Islet of Langerhans (tissue), 1 donor: ENCODE results near the gene TSPAN3.

Experiments used
- FAIRE-seq: peaks from one replicate; lab custom pipeline; 2011; peaks lifted over from hg19 to GRCh38; lab: Jason Lieb, UNC

TSPAN3 gene

DNA sequence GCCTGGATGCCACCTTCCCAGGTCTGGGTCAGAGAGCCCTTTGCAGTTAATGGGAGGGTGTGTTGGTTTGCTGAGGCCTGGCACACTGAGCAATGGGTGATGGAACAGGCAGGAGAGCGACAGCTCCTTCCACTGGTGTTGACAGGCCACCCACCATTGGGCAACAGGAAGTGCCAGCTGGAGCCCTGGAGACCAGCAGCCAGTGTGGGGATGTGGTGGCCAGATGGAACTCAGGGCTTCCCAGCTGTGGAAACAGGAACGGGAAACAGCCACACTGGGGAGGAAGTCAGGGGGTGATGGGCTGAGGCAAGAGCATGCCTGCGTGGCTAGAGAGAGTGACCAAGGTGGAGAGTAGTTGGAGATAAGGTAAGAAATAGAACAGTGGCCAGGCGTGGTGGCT, 66.7 kb downstream of the TSPAN3 start:
- no peak for FAIRE-seq

DNA sequence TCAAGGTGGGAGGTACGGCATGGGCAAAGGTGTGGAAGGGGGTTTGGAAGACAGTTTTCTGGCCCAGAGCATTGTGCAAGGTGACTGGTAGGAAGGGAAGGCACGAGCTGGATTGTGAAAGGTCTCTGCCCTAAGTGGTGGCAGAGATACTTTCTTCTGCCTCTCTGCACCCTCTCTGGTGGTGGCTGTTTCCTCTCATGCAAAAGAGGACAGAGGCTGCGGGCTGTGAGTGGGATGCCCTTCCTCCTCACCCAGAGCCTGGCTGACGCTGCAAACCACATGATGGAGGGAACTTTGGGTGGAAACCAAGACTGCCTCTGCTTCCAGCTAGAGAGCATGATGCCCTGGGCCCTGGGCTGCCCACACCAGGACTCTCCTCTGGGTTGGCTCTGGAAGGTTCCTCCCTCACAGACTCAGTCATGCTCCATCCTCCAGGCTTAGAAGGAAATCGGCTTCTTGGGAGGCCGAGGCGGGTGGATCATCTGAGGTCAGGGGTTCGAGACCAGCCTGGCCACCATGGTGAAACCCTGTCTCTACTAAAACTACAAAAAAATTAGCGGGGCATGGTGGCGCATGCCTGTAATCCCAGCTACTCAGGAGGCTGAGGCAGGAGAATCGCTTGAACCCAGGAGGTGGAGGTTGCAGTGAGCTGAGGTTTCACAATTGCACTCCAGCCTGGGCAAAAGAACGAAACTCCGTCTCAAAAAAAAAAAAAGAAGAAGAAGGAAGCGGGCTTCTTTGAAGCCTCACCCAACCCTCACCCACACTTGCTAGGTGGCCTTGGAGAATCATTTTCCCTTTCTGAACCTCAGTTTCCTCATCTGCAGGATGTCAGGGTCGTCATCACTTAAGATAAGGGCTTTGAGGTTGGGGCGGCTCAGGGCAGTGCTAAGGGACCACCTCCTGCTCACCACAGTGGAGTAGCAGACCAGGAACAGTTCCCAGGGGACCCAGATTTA, 67.7 kb downstream of the TSPAN3 start:
- FAIRE-seq: no peak

DNA sequence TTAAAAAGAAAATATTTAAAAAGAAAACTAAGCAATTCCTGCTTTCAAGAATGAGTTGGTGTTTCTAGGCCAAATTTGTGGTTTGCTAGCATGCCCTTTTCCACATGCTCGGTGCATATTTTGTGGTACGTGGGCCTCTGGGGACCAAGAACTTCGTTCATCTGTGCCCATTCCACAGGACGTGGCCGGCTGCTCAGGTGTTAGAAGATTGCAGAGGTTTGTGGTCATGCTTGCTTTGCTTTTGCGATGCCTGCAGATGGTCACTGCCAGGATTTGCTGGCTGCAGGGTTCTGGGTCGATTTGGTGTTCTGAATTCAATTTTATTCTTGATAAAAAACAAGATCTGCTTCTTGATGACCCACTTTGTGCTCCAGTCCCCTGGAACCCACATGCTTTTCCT, 68.5 kb downstream of the TSPAN3 start:
- no peak for FAIRE-seq

DNA sequence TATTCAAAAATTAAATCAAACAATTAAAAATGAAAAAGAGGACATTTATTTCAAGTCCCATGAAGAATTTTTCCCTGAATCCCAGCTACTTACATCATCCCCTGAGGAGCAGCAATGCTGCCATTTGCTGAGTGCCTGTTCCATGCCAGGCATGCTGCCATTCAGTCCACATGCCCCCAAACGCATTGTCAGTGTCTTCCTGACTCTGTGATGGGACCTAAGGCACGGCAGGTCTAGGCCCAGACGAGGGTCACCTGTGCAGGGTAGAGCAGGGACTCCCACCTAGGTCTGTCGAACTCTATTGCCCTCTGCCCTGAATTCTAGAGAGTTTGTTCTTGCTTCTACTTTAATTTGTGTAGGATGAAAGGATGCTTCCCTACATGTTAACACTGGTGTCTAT, 68.9 kb downstream of the TSPAN3 start:
- FAIRE-seq: no peak

DNA sequence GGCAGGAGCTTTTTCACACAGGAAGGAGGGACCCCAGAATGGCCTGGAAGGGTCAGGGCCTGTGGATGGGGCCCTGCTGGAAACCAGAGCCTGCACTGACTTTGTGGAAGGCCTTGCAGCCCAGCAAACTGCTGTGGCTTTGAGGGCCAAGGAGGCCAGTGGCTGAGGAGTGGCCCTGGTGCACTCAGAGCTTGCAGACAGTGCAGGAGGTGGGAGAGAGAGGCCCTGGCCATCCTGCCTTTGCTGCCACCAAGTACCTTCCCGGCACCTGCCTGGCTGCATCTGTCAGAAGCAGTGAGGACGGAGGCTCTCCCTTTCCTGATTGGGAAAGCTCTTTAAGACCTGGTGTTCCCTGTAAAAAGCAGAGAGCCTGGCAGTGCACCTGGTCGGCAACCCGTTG, 69.6 kb downstream of the TSPAN3 start:
- FAIRE-seq: no peak

DNA sequence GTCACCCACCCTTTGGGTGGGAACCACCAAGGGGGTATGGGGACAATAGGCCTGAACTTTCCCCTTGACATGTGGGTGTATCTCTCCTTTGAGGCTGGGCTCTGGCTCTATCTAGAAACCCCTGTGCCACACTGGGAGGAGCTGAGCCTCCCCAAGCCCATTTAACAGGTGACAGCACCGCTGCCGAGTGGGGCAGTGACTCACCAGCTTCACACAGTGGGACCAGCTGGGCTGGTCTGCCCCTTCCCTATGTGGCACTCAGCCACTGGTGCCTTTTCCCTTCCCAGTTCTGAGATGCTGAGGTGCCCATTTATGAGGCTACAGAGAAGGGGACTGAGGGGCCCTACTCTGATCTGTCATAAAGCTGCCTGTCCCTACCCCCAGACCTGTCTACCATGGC, 70.9 kb downstream of the TSPAN3 start:
- no peak for FAIRE-seq

DNA sequence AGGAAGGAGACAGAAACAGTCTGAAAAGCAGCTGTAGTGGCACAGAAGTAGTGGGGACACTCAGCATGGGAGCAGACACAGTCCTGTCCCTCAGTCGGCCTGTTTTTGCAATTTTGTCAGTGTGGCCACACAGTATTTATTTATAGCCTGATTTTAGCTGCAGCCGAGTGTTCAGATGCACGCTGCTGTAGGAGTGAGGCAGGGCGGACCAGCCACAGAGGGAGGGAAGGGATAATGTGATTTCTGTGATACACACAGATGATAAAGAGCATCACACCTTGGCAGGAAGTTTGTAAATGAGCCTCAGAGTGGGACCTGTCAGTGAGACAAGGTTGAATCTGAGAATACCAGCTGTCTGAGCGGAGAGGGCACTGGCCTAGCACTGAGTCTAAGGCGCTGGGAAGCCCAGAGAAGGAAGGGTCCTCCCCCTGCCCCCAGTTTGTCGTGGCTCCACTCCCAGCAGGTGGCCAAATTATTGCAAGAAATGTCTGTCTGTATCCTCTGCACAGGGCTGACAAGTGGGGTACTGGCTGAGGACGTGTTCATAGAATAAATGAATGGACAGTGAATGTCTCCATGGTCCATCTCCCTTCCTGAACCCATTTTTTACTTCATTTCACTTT, 72.1 kb downstream of the TSPAN3 start:
- no peak for FAIRE-seq

DNA sequence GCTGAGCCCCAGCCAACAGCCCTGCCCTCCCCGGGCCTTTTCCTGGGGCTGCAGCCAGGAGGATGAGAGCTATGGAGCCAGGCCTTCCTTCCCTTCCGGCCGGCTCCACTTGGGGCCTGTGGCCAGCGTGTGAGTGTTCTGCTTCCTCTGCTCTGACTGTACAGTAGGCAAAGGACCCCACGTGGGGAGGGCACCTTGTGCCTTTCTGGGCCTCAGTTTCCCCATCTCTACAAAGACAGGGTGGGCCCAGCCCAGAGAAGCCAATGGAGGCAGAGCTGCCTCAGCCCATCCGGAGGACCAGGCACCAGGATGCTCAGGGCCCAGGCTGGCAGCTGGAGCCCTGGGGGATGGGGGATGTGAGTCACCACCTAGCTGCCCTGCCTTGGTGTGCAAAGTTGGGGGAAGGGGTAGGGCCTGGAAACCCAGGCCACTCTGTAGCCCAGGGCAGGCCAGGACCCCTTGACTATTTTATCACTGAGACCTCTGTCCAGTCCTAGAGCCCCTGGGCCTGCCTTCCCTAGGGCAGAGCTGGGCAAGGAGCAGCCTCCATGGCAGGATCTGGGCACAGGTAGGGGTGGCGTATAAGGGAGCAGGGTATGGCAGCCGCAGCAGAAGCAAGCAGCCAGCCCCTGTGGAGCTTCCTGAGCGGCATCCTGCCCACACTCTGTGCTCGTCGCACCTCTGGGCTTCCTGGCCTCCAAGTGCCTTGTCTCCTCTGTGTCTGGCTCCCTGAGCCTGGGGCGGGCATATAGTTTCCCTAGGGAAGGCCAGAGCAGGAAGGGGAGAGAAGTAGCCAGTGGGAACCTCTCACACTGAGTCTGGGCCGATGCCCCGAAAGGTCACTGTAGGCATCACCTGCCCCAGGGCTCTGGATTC, 74.1 kb downstream of the TSPAN3 start:
- no peak for FAIRE-seq

DNA sequence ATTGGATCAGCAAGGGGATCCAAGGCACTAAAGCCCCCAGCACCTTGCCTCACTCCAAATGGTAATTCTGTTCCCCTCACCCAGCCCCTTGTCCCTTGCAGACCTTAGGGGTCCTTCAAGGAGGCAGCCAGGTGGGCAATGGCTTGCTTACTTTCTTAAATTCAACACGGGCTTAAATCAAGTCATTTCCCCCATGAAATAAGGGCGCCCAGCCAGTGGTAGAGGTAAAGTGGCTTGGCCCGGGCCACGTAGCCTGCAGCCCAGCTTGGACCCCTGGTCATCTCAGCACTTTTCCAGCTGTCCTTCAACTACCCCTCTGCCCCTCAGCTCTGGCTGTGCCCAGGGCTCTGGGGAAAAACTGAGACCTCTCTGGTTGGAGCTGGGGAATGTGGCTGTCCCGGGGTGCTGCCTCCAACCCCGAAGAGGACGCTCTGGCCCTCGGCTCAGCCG, 74.8 kb downstream of the TSPAN3 start:
- FAIRE-seq: no peak

DNA sequence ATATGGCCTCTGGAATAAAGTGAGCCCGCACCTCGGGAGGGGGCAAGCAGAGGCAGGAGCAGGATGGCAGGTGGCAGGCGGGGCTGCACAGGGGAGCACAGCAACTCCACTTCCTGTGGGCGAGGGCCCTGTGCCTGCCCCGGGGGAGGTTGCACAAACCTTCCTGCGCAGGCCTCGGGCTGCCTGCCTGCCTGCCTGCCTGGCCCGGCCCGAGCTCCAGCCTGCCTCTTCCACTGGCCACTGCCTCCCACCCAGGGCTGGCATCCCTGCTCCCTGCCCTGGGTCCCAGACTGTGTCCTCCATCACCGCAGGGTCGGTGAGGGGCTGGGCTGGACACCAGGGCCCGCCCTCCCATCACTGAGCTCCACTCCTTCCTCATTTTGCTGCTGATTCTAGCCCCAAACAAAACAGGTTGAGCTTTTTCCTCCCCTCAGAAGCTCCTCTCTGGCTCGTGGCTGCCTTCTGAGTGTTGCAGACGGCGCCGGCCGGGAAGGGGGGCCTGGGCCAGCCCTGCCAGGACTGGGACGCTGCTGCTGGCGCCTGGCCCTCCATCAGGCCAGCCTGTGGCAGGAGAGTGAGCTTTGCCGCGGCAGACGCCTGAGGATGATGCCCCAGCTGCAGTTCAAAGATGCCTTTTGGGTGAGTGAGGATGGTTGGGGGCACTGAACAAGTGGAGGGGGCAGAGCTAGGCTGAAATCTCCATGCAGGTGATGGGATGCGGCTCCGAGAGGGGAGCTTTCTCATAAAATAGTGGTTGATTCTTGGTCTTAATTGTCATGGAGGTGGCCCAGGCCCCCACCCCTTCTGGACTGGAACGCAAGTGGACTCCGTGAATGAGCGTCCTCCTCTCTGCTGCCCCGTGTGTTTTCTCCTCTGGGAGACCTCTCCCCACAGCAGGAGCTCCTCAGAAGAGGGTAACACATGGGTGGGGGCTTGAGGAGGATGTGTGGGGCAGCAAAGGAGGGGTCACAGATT, 75.7 kb downstream of the TSPAN3 start, which contains the start of gene PSTPIP1:
PSTPIP1 (plus strand) TSS at position 156 of the 975 bp plus-strand sequence; CDS start at position 604, 448 bp downstream.
- no peak for FAIRE-seq

DNA sequence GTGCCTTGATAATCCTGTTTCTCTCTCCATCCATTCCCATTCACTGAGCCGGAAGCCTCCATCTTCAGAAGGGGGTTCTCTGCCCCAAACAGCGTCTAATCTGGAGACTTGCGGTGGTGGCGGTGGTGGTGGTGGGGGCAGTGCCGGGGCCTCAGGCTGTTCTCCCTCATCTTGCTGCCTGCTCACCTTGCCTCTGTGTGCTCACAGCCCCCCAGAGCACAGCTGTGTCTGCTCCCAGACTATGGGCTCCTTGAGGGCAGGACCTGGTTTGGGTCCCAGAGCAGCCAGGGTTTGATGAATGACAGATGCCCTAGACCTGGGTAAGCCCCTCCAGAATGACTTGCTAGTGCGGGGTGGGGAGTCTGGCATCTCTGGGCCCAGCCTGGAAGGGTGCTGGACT, 76.4 kb downstream of the TSPAN3 start:
- no peak for FAIRE-seq

DNA sequence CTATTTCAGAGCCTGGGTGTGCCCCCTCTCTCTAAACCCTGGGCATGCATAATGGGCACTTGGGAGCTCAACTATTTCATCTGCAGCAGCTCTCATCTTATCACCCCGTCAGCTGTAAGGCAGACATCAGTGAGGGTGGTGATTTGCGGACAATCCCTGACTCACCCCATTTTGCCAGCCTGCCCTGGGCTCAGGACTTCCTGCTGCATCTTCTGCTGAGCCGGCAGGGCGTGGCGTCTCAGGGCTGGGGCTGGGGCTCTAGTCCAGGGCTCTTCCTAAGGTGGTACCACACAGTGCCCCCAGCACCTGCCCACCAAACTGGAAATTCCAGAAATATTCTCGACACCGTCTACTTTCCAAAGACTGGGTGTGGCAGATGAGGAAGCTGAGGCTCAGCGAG, 76.9 kb downstream of the TSPAN3 start:
- no peak for FAIRE-seq

DNA sequence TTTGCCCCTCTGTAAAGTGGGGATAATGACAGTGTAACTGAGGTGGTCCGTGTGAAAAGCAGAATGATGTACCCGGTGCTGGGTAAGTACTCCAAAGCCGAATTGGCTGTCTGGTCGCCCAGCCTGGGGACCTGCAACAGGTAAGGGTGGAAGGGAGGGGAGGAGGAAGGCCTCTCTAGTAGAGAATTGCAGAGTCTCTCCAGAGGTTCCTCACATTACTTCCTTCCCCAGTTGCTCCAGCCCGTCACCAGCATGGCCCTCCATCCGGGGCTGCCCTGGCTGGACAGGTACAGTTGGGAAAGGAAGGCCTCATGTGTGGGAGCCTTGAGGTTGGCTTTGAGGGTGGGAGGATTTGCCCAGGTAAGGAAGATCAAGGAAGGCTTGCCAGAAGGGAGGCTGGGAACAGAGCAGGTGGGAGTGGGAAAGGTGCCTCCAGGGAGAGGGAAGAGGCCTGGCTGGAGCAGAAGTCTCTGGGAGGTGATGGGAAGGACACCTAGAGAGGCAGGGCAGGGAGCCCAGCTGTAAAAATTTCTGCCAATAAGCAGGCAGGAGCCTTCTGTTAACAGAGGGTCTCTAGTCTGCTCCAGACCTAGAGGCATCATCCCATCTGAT, 77.7 kb downstream of the TSPAN3 start:
- FAIRE-seq: no peak

DNA sequence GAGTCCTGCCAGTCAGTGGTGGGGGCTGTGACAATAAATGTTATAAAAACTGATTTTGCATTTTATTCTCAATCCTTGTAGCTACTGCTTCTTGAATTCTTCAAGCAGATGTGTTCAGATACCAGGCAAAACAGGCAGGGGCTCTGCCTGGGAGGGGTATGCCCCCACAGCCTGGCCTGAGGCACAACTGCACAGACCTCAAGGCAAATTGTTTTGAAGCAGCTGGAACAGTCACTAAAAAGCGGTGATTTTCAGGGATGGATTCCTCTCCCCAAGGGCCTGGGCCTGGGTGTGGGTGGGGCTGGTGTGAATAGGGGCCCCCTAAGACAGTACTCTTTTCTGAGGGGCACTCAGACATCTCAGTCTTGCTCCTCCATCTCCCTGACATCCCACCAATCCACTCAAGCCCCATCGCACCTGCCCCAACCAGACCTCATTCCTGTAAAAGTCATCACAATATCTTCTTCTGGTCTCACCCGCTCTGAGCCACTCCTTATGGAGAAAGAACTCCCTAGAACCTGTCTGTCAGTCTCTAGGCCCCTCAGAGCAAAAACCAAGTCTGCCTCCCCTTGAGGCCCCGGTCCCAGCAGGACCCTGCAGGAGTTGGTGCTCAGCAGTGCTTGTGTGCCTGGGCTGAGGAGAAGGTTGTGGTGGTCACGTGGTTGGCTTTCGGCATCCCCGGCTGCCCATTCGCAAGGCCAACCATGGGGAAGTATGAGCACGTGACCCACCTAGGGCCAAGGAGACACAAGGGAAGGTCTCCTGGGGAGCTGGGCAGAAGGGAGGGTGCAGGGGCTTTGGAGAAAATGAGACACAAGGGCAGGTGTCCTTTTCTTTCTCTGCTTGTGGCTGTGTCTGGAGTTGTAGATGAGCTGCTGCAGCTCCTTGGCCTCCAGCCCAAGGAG, 78.9 kb downstream of the TSPAN3 start:
- FAIRE-seq: no peak
